HL-60 (cell line): Measurements from ENCODE around the gene BNIP5.

Source experiments
- GABPA ChIP-seq: IDR thresholded peaks from 2 replicates; pipeline ENCODE4 v1.6.1; 2012; ENCODE audit warnings: low read depth
- POLR2AphosphoS5 ChIP-seq: IDR thresholded peaks from 2 replicates; pipeline ENCODE4 v1.6.1; 2012; ENCODE audit warnings: low read depth
- SPI1 ChIP-seq: IDR thresholded peaks from 2 replicates; pipeline ENCODE4 v1.6.1; 2012; ENCODE audit warnings: low read depth, mild to moderate bottlenecking, borderline replicate concordance
- TF ChIP-seq, protein P1 (sequence below): IDR thresholded peaks from one replicate; pipeline ENCODE4 v1.5.1; 2011; ENCODE audit warnings: low read length, control low read depth, inconsistent platforms; ENCODE audit not compliant: insufficient read depth
- TF ChIP-seq, protein P2 (sequence below): IDR thresholded peaks from 2 replicates; pipeline ENCODE4 v1.6.1; 2012; ENCODE audit warnings: low read depth; ENCODE audit not compliant: insufficient replicate concordance

DNA sequence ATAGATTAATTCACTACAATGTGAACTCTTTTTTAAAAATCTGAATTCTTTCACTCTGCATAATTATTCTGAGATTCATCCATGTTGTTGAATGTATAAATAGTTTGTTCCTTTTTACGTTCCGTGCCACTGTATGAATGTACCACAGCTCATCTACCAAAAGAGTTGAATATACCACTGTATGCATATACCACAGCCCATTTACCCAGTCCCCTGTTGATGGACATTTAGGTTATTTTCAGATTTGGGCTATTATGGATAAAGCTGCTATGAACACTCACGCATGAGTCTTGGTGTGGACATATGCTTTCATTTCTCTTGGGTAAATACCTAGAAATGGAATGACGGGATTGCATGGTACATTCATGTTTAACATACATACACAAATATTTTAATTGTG, 38.7 kb downstream of the BNIP5 start:
- TF ChIP-seq, protein P1, sequence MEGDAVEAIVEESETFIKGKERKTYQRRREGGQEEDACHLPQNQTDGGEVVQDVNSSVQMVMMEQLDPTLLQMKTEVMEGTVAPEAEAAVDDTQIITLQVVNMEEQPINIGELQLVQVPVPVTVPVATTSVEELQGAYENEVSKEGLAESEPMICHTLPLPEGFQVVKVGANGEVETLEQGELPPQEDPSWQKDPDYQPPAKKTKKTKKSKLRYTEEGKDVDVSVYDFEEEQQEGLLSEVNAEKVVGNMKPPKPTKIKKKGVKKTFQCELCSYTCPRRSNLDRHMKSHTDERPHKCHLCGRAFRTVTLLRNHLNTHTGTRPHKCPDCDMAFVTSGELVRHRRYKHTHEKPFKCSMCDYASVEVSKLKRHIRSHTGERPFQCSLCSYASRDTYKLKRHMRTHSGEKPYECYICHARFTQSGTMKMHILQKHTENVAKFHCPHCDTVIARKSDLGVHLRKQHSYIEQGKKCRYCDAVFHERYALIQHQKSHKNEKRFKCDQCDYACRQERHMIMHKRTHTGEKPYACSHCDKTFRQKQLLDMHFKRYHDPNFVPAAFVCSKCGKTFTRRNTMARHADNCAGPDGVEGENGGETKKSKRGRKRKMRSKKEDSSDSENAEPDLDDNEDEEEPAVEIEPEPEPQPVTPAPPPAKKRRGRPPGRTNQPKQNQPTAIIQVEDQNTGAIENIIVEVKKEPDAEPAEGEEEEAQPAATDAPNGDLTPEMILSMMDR = no peak
- TF ChIP-seq, protein P2, sequence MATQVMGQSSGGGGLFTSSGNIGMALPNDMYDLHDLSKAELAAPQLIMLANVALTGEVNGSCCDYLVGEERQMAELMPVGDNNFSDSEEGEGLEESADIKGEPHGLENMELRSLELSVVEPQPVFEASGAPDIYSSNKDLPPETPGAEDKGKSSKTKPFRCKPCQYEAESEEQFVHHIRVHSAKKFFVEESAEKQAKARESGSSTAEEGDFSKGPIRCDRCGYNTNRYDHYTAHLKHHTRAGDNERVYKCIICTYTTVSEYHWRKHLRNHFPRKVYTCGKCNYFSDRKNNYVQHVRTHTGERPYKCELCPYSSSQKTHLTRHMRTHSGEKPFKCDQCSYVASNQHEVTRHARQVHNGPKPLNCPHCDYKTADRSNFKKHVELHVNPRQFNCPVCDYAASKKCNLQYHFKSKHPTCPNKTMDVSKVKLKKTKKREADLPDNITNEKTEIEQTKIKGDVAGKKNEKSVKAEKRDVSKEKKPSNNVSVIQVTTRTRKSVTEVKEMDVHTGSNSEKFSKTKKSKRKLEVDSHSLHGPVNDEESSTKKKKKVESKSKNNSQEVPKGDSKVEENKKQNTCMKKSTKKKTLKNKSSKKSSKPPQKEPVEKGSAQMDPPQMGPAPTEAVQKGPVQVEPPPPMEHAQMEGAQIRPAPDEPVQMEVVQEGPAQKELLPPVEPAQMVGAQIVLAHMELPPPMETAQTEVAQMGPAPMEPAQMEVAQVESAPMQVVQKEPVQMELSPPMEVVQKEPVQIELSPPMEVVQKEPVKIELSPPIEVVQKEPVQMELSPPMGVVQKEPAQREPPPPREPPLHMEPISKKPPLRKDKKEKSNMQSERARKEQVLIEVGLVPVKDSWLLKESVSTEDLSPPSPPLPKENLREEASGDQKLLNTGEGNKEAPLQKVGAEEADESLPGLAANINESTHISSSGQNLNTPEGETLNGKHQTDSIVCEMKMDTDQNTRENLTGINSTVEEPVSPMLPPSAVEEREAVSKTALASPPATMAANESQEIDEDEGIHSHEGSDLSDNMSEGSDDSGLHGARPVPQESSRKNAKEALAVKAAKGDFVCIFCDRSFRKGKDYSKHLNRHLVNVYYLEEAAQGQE = no peak
- TF ChIP-seq POLR2AphosphoS5 = no peak
- TF ChIP-seq SPI1 = no peak
- TF ChIP-seq GABPA = no peak
